HG03196 (cell line): ENCODE measurements around the gene TAS2R40.
A peak's percentile ranks its signal among the peaks of the same experiment; 100 is the strongest.
"Not testable (repeated sequence)": the region's sequence is repeated elsewhere in the genome, so short reads cannot be mapped to it uniquely, and the experiment has no call there.

ENCODE experiments used
- ATAC-seq: cut with Tn5 transposase; IDR thresholded peaks from one replicate; pipeline ENCODE4 v1.9.1; 2021; ENCODE audit not compliant: unreplicated experiment

TAS2R40 gene

DNA sequence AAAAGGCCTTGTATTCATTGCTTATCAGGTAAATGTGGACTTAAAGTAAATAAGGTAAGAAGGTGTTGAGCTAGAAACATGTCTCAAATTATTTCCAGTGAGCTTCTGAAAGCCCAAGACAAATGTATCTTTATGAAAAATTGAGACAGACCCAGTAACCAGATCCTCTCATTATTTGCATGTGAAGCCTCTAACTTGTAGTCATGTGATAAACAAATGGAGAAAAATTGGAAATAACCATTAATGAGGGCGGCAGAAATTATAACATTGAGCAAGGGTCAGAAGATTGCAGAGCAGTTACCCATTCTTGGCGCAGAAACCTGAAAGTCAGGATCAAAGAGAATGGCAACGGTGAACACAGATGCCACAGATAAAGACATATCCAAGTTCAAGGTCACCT, at the start of gene TAS2R40:
Gene TAS2R40, plus strand, starts transcription at position 301 of the 400 bp plus-strand sequence. Its CDS starts 42 bp downstream, at position 343.
- no peak for ATAC-seq

DNA sequence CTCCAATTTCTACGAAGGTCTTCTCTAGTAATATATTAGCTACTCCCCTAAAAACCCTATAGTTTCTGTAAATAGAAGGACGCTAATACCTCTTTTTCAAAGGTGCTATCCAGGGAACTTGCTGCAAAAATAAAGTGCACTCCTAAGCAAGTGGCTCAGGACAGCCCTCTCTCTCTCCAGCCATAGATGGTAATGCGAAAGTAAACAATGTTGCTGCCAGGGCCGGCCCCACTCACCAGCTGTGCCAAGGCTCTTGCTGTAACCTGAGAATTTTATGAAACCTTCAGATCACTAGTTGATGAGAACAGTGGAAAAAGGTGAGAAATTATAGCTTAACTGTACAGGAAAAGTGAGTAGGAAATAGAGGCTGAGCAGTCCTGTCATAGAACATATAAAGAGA, 49.5 kb upstream of the TAS2R40 start:
- no peak for ATAC-seq

GRCh38 chr7:143176128-143176527, 45.7 kb upstream of the TAS2R40 start:
- ATAC-seq, result no peak

GRCh38 chr7:143177374-143178119, 44.3 kb upstream of the TAS2R40 start:
- ATAC-seq, result no peak

GRCh38 chr7:143180771-143181170, 41.1 kb upstream of the TAS2R40 start:
- not testable (repeated sequence) for ATAC-seq

GRCh38 chr7:143181349-143181748, 40.5 kb upstream of the TAS2R40 start:
- ATAC-seq, result no peak

GRCh38 chr7:143183024-143183423, 38.8 kb upstream of the TAS2R40 start, which contains the start of gene TAS2R39:
Gene TAS2R39 (plus strand): TSS chr7:143183419. CDS start chr7:143183419, 0 bp downstream.
- ATAC-seq, result no peak

DNA sequence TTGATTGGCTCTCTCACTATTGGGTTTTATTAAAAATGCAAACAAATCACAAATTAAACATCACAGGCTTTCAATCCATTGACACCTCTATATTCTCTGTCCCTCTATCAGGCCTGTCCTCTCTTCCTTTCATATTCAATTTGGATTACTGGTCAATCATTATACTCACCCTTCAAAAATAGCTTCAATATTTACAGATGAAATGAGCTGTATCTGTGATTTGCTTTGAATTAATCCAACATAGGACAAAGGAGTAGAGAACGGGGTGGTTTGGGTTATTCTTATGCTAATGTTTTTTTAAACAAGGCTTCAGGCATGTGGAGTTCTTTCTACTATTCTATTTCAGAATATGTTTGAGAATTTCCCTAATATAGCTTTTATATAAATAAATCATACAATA, 36.3 kb upstream of the TAS2R40 start:
- ATAC-seq, result no peak

- ATAC-seq, result no peak
Observed at GRCh38 chr7:143188994-143189393, 32.8 kb upstream of the TAS2R40 start.

DNA sequence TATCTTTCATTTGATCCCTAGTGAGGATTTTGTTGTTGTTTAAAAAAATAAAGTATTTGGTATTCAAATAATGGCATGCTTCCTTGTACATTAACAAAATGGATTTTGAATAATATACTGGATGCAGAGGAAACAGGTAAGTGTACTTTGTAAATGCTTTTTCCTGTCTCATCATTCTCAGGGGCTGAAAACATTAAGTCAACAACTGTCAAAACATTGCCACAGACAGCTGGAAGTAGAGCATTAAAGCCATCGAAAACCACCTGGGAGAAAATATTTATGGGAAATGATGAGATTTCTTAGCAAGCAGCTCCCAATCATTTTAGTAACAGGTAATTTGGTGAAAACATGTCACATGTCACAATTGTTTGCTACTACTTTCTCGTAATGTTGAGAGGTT, 28.0 kb upstream of the TAS2R40 start:
- ATAC-seq, result no peak

- ATAC-seq, result no peak
Observed at GRCh38 chr7:143199040-143199439, 22.8 kb upstream of the TAS2R40 start.

GRCh38 chr7:143202161-143202560, 19.7 kb upstream of the TAS2R40 start:
- no peak for ATAC-seq

DNA sequence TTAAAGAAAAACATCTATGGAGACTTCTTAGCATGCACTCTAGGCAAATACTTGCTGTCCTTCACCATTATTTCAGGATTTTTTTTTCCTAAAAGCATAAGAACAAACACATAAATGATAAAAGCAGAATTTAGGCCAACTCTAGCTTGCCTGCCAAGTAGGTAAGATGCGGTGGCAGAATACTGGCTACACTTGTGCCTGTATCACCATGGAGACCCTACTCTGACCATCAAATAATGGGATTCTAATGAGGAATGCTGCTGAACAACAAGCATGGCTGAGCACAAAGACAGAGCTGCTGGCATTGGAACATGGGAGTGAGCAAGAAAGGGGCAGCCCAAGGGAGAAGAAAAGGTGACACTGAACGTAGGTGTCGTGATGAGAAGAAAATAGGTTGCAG, 18.5 kb upstream of the TAS2R40 start:
- ATAC-seq, result no peak

DNA sequence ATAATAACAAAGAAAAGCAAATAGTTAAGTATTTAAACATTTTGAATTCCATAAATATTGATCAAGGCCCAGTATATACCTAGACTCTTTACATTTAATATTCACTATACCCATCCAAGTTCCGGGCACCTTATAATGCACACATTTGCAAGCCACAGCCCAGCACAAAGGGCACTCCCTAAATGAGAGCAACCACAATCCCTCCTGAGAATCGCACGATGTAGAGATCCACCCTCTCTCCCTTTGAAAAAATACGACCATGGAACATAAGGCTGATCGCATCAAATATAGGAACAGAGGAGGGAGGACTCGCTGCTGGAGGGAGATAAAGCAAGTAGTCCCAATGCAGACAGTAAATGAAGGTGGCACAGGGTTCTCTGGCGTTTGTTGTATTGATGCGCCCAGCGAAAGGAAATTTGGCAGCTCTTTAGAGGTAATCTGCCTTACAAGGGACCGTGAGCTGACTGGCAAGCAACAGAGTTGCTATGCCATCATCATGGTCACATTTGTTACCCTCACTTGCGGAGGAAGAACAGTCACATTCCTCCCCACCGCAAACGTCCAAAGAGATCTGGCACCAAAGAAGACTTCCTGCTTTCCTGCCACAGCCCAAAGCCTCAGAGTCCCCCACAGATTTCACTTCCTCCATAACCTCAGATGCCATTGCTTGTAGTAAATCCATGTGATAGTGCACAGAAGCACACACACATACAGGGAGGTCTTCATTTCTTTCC, 16.1 kb upstream of the TAS2R40 start:
- peak; percentile 93 for ATAC-seq

GRCh38 chr7:143210541-143210940, 11.3 kb upstream of the TAS2R40 start:
- no peak for ATAC-seq

DNA sequence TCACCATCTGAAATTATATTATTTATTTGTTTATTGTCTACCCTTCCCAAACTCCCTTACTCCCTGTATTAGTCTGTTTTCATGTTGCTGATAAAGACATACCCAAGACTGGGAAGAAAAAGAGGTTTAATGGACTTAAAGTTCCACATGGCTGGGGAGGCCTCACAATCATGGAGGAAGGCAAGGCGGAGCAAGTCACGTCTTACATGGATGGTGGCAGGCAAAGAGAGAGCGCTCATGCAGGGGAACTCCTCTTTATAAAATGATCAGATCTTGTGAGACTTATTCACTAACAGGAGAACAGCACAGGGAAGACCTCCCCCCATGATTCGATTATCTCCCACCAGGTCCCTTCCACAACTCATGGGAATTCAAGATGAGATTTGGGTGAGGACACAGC, 8.4 kb upstream of the TAS2R40 start:
- not testable (repeated sequence) for ATAC-seq

GRCh38 chr7:143214789-143215679, 6.8 kb upstream of the TAS2R40 start:
- ATAC-seq, result peak; percentile 92

DNA sequence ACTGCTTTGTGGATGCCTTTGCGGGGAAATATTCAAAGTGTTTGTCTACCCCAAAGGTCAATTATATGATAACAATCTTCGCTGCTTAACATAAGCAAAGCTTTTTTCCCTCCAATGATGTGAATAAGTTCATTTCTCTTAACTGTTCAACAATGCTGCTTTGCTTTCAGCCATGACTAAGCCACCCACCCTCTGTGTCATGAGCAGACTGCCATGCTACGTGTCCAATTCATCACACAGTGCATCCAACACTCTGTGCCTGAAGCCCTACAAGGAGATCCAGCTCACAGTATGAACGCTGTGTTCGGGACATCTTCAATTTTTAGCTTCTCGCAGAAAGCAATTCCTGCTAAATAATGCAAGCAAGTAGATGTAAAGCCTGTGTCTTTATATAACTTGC, 5.7 kb upstream of the TAS2R40 start:
- ATAC-seq, result no peak

DNA sequence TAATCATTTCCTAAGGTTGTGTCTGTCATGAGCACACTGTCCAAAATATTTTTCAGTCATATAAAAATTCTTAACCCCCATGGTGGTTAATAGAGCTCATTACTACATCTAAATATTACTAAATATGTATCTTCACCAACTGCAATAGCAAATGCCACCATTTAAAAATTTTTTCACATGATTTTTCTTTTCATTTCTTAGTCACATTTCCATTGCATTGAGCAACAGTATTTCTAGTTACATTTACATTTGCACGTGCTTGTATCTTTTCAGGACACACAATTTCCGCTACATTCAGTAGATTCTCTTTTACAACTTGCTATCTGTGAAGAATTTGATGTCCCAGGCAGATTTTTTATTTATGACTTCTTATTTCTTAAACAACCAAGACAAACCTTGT, 5.2 kb upstream of the TAS2R40 start:
- ATAC-seq, result no peak

- no peak for ATAC-seq
Observed at GRCh38 chr7:143217806-143218205, 4.0 kb upstream of the TAS2R40 start.

DNA sequence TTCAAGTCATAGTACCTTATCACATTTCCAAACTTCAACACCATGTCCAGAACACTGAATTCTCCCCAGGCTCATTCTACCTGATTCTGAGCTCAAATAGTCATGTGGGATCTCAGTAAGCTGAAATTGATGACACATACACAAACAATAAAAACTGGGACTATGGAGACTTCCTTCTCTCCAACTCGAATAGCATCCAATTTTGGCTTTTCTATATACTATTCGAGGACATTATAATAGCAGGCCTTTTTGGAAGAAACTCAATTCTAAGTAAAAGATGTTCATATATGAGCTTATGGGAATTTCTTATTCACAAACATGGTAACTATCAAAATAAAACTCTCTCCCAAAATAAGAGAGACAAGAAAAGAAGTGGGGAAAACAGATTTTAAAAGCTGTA, 551 bp upstream of the TAS2R40 start:
- no peak for ATAC-seq
